NB4 (cell line): ENCODE measurements around the gene FKBP2.

ENCODE experiments used
- POLR2A ChIP-seq: IDR thresholded peaks from 2 replicates; pipeline ENCODE4 v1.6.1; 2011; ENCODE audit warnings: mild to moderate bottlenecking; ENCODE audit not compliant: insufficient read length; ENCODE audit errors: extremely low read depth
- TF ChIP-seq, protein P1 (sequence below): IDR thresholded peaks from one replicate; pipeline ENCODE4 v1.5.1; 2012; ENCODE audit warnings: low read depth, low read length

GRCh38 chr11:64237484-64237951, 3.4 kb upstream of the FKBP2 start:
- TF ChIP-seq, protein P1, sequence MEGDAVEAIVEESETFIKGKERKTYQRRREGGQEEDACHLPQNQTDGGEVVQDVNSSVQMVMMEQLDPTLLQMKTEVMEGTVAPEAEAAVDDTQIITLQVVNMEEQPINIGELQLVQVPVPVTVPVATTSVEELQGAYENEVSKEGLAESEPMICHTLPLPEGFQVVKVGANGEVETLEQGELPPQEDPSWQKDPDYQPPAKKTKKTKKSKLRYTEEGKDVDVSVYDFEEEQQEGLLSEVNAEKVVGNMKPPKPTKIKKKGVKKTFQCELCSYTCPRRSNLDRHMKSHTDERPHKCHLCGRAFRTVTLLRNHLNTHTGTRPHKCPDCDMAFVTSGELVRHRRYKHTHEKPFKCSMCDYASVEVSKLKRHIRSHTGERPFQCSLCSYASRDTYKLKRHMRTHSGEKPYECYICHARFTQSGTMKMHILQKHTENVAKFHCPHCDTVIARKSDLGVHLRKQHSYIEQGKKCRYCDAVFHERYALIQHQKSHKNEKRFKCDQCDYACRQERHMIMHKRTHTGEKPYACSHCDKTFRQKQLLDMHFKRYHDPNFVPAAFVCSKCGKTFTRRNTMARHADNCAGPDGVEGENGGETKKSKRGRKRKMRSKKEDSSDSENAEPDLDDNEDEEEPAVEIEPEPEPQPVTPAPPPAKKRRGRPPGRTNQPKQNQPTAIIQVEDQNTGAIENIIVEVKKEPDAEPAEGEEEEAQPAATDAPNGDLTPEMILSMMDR: no peak
- no peak for TF ChIP-seq POLR2A
